Activated CD4-positive, alpha-beta T cell treated with anti-CD3 and anti-CD28 coated beads, Interleukin-2, amount 50 U/mL, for 24 hours (primary cell): Measurements from ENCODE around the gene MTHFR.

Source experiments
- DNase-seq, 2 donors: peaks; one replicate each; pipeline ENCODE4 v3.0.0-alpha.2; 2020; ENCODE audit warnings: low read depth in 1 of 2, low spot score in 1 of 2

The MTHFR gene

DNA sequence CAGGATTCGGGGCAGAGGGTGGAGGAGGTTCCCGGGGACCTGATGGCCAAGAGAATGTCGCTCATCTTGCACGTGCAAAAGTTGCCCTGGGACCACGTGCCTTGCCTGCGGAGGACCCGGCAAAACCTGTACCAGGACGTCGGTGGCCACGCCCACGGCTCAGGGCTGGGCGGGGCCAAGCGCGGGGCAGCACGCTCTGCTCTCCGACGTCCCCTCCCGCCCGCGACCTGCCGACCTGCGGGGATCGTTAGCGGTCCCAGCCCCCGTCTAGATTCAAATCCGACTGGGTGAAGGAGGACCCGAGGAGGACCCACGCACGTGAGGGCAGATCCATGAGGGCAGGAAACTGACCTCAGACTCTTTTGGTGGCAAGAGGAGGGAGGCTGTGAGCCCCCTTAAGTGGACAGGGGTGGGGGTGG is 43.8 kb downstream of the MTHFR start, which contains the start of gene C1orf167:
Gene C1orf167, plus strand, starts transcription at position 206 of the 419 bp plus-strand sequence. CDS start 2,208 bp downstream, outside the sequence.
- no peak for DNase-seq

DNA sequence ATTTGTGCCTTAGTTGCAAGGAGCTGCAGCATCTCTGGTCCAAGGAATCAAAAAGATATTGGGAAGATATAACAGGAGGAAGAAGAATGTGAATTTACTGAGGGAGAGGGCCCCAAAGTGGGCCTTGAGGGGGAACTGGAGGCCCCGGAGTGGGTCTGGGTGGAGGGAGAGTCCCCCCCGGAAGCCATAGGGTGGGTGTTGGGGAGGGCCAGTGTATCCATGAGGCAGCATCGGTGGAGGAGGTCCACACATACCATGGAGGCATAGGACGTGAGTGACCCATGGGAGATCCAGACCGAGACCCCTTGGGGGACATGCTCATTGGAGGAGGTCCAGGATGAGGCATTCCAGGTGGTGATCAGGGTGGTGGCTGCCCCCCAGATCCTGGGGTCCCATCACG is 44.5 kb downstream of the MTHFR start:
- DNase-seq, result no peak

DNA sequence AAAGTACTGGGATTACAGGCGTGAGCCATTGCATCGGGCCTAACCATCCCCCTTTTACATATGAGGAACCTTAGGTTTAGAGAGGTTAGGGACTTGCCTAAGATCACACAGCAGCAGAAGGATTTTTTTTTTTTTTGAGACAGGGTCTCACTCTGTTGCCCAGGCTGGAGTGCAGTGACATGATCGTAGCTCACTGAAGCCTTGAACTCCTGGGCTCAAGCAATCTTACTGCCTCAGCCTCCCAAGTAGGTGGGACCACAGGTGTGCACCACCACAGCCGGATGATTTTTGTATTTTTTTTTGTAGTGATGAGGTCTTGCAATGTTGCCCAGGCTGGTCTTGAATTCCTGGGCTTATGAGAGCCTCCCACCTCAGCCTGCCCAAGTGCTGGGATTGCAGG is 46.0 kb downstream of the MTHFR start:
- DNase-seq, result no peak

DNA sequence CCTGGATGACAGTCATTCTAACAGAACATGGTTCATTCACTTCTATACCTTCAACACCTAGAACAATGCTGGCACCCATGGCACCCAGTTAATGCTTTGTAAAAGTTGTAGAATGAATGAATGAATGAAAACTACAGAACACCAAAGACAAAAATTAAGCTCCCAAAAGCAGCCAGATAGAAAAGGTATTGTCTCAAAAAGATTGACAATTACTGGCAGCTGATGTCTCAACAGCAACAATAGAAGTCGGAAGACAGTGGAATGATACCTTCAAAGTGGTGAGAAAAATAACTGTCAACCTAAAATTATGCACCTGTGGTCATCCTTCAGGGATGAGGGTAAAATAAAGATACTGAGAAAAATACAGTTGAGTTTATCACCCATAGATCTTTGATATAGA is 48.7 kb downstream of the MTHFR start:
- DNase-seq, result no peak

DNA sequence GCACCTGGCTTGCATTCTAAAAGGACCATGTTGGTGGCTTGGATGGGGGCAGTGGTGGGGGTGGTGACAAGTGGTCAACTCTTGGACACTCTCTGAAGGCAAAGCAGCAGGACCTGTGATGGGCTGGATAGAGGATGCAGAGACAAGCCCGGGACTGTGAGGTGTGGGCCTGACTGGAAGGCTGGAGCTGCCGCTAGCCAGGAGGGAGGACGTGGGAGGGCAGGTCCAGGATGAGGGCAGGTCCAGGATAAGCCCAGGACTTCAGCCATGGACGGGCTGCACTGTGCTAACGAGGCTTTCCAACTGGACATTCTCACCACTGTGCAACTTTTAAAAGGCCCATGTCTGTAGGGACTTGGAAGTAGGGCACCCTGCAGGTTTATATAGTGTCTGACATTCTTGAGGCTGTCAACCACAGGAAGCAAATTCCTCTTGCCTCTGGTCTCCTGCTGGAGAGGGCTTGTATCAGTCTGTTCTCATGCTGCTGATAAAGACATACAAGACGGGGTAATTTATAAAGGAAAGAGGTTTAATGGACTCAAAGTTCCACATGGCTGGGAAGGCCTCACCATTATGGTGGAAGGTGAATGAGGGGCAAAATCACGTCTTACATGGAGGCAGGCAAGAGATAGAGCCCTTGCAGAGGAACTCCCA is 52.1 kb downstream of the MTHFR start:
- DNase-seq, result no peak

DNA sequence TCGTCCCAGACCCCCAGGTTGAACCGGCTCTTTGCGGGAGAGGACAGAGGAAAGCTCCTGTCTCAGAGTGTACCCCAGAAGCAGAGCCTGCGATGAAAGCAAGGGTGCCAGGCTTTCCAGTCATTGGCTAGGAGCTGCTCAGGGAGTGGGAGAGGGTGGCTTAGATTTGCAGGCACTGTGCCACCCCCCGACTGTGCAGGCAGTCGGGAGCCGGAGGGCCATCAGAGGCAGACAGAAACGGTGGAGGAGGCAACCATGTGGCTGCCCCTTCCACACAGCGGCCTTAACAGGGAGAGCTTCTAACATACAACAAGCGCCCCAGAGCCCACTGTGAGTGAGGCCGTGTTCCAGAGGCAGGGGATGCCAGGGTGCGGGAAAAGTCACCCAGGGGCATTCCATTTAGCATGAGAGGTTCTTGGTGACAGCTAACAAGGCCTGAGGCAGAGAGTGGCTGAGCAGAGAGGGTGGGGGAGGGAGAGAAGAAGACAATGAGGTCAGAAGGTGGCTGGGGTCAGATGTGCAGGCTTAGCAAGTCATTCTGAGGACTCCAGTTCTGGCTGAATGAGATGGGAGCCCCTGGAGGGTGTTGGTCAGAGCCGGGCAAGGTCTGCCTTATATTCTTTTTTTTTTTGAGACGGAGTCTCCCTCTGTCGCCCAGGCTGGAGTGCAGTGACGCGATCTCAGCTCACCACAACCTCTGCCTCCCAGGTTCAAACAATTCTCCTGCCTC is 53.2 kb downstream of the MTHFR start:
- no peak for DNase-seq

DNA sequence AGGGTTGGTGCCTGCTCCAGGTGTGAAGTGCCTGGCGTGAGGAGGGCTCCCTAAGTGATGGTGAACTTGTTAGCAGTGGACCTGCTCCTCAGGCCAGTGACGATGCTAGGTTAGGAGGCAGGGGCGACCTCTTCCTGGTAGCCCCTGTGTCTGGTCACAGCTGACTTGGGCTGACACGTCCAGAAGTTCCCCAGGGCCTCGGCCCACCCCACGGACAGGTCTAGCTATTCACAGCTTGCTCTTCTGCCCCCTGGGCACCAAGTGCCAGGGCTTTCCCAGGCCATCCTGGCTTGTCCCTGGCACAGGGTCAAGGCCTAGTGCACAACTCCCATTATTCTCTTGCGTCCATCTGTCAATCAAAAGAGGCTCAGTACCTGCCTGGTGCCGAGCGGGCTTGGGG is 54.7 kb downstream of the MTHFR start:
- no peak for DNase-seq

DNA sequence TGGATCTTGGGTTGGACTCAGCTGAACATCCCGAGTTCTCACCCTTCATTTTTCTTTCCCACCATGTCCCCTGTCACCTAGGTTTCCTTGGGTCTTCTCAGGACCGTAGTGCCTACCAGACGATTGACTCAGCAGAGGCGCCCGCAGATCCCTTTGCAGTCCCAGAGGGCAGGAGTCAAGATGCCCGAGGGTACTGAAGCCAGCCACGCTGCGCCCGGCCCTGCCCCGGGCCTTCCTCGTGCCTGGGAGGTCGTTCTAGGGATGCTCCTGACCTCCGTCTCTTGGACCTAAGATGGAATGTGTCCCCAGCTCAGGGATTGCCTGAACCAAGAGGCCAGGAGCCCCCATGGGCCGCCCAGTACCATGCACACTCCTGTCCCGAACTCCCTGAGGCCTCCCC is 55.8 kb downstream of the MTHFR start:
- DNase-seq, result no peak

DNA sequence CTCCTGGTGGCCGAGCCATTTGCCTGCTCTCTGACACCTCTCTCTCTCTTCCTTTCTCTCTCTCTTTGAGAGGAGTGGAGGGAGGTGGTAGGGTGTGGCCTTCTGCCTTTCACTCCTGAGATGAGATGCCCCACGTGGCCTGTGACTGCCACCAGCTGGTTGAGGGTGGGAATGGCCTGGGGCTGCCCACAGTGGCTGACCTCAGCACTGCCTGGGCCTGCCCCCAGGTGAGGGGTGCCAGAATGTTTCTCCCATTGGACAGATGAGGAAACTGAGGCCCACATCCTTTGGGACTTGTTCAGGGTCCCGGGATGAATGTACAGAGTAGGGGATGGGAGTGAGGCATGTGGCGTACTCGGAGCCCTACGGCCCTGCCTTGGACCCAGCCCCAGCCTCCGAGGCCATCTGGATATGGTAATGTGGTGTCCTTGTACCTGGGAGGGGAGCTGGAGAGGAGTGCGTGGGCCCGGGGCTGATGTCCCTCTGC is 56.5 kb downstream of the MTHFR start:
- peak in 1 of 2 donors; percentile 15 for DNase-seq

DNA sequence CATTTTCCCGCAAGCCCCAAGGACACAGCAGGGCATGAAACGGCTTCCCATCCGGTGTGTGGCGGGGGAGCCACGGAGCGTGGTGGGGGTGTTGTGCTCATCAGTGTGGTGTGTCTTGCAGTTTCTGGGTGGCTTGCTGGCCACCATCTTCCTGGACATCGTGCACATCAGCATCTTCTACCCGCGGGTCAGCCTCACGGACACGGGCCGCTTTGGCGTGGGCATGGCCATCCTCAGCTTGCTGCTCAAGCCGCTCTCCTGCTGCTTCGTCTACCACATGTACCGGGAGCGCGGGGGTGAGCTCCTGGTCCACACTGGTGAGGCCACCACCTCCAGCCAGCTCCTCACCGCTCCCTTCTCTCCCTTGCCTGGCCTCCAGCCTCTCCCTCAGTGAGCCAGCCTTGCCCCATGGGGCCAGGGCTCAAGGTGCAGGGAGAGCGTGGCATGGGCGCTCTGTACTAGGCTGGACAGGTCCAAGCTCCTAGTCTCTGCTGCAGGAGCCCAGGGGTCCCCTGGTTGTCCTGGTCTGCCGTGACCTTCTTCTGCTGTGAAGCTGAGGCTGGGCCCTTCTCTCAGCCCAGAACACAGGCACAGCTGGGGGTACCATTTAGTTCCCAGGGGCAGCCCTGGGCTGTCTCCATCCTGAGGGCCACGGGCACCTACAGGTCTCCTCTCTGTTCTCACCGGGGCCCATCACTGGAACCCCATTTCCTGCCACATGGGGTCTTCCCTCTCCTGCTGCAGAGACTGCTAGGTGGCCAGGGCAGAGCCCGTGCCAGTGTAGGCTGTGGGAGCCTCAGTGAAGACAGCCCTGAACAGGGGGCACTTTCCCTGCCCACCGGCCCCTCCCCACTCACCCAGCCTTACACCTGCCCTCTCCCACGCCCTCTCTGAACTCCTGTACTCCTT is 57.2 kb downstream of the MTHFR start:
- no peak for DNase-seq

DNA sequence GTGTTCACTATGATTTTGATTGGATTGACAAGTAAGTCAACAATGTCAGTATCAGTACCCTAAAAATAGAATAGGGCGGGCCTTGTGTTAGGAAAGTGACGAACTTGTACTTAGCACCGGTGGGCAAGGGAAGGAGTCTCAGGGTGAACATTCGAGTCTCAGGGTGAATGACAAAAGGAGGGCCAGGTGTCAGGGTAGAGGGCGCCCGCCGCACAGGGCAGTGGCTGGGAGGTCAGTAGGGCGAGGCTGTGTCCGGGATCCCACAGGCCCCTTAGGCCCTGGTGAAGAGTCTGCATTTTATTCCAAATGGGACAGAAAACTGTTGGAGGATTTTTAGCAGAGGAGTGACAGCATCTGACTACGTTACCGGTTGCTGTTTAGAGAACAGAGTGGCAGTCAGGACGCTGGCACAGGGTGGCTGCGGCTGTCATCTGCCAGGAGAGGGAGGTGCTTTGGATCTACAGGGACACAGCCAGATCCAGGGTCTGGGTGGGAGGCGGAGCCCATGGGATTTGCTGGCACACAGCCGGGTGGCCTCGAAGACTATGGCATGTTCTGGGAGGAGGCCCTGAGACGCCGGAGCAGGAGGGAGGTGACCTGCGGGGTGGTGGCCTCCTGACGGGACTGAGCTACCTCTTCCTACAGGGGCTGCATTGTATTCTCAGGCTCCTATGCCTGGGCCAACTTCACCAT is 58.8 kb downstream of the MTHFR start:
- DNase-seq, result no peak

DNA sequence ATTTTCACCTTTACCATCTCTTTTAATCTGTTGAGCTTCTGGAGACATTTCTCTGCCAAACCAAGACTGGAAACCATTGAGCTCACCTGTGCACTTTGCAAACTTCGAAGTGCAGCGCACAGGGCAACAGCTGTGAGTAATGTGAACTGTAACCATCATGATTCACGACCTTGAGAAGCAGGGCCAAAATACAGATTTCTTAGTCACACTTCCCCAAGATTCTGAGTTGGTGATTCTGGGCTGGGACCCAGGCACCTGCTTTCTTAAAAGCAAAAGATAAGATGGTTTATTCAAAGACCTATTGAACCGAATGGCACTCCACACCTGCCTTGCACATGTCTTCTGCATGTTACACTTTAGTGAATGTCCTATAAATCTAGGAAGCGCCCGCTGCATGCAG is 59.7 kb downstream of the MTHFR start:
- no peak for DNase-seq

DNA sequence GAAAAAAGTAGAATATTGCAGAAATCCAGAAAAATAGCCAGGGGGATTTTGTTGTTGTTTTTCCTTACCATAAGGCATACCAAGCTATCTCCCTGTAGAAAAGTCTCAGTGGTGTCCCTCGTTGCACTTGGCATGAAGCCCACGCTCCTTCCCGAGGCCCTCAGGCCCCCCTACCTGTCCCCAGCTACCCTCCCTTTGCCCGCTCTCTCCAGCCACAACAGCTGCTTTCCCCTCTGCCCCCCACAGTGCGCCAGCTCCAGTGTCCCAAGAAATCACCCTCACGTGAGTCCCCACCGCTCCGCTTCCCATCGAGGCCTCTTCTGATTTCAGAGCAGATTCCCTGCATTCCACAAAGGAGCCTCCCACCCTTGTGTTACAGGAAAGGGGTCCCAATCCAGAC is 61.5 kb downstream of the MTHFR start:
- DNase-seq, result no peak

DNA sequence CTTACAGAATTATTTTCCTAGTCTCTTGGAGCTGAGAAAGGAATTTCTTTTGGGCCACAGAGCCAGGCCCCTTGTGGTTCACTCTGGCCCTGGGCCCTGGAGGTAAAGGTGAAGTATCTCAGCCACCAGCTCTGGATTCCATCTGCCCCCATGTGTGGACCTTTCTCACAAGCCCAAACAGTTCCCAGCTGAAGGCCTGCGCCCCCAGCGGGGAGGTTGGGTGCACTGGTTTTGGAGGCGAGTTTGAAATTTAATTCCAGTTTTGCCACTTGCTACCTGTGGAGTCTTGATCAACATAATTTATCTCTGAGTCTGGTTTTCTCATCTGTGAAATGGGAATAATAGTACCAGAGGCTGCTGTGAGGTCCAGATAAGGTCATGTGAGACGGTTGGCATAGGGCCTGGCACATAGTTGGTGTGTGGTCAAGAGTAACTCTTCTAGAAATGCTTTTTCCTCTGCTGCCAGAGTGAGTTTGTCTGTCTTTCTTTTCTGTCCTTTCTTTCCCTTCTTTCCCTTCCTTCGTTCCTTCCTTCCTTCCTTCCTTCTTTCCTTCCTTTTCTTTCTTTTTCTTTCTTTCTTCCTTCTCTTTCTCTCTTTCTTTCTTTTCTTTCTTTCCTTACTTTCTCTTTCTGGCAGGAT is 63.7 kb downstream of the MTHFR start:
- DNase-seq, result no peak

DNA sequence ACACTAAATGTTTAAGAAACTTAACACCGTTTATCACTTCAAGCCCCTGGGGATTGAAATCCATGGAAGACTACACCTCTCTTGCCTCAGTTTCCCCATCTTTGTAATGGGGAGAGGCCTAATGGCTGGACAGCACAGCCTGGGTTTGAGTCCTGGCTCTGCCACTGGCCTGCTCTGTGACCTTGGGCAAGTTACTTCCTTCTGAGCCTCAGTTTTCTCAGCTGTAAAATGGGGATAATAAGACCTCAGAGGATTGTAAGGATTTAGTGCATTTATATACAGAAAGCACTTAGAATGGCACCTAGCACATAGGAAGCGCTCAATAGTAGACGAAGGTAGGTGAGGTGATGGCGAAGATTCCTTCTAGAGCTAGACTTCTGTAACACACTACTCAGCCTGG is 64.3 kb downstream of the MTHFR start:
- DNase-seq, result no peak

DNA sequence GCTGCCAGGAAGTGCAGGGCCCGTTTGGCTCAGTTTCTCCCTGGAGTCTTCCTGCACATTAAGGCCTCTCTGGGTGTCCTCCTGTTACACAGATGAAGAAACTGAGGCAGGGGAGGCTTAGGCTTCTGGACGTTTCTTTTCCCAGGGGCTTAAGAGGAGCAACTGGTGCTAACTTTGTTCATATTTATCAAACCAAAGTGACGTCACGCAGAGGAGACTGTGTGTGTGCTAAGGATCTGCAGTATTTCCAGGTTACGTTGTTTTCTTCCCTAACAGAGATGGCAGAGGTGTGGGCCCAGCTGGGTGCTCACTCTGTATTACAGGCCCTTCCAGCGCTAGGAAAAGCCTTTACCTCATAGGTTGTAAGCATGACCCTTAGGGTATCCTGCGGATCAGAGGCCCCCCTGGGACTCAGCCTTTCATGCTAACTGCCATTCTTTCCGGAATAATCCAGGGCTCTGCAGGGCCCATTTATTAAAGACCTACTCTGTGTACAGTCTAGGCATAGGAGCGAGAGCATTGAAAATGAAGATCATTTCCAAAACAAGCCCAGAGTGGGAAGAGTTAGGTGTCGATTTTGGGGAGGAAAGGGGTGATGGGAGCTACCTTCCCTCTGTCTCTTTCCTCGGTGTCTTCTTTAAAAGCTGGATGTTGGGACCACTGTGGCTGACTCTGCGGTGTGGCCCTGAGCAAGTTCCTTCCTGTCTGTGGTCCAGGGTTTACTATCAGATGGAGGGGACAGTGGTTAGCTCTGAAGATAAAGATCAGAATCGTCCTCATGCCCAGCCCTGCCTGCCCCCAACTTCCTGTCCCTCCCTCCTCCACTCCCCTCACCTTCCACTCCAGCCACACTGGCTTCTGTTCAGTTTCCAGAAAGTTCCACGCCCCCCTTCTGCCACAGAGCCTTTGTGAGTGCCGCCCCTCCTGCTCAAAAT is 65.2 kb downstream of the MTHFR start:
- DNase-seq, result no peak

DNA sequence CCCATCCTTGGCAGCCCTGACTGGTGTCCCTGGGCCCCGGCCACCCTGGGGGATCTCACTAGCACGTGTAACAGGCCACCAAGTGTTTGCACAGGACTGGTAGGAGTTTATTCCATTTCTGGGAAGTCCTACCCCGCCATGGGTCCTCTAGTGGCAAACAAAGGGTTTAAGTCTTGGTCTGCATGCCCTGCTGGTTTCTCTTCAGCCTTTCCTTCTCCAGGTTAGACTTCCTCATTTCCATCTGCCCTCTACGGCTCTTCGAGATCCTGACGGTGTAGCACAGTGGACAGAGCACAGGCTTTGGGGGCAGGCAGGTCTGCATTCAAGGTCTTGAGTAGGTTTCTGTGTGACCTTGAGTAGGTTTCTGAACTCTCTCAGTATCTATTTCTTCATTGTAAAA is 67.0 kb downstream of the MTHFR start:
- DNase-seq, result no peak

DNA sequence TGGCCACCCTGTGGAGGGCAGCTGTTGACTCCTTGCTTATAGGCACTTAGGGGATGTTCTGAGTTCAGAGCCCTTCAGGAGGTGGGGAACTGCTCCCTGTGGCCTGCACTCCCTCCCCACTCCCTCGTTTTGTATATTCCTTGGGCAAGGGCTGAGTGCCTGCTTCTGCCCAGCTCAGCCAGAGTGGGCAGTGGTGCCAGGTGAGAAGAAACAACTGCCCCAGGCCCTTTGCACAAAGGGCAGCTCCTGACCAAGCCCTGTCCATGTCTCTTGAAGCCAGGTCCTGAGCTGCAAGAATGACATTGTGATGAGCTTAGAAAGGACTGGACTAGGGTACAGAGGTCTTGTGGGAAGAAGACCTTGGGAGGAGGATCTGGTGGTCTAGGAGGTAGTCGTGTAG is 67.7 kb downstream of the MTHFR start:
- DNase-seq, result no peak
